NCI-H2107 treated with DMSO at 0.1 percent for 48 hours (cell line): ENCODE results near the gene CAPN3.

Experiments
- DNase-seq: peaks from one replicate; lab custom pipeline; 2025; ENCODE audit not compliant: unreplicated experiment; lab: John Stamatoyannopoulos, UW

CAPN3 gene

GRCh38 chr15:42355291-42355690, 4.0 kb upstream of the CAPN3 start:
- no peak for DNase-seq

DNA sequence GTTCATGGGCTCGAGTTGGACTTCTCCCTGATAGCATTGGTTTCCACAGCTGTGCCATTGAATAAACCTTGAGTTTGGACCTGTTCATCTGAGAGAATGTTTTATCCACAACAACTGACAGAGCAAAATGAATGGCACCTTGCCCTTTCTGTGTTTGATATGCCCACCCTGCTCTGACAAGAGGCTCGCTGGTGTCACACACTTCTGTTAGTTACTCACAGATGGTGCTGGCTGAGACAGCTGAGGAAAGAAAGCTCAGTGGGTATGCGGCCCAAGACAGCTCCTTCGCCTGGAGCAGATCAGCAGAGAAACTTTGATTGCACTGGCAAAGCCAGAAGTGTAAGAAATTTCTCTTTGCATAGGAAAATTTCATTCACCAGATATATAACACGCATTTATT, 2.5 kb upstream of the CAPN3 start:
- no peak for DNase-seq

- no peak for DNase-seq
These were observed 1.2 kb upstream of the CAPN3 start for GRCh38 chr15:42358141-42358540.

DNA sequence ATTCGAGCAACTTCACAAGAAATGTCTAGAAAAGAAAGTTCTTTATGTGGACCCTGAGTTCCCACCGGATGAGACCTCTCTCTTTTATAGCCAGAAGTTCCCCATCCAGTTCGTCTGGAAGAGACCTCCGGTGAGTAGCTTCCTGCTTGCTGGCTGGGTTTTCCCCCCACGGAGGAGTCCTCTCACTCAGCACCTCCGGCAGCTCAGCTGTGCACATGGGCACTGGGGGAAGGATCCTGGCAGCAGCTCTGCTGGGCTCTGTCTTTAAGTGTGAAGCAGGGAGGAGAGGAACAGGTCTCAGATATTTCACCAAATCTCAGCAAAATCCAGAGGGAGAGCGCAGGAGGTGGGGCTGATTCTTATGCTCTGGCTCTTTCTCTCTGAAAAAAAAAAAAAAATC, 684 bp downstream of the CAPN3 start:
- no peak for DNase-seq

DNA sequence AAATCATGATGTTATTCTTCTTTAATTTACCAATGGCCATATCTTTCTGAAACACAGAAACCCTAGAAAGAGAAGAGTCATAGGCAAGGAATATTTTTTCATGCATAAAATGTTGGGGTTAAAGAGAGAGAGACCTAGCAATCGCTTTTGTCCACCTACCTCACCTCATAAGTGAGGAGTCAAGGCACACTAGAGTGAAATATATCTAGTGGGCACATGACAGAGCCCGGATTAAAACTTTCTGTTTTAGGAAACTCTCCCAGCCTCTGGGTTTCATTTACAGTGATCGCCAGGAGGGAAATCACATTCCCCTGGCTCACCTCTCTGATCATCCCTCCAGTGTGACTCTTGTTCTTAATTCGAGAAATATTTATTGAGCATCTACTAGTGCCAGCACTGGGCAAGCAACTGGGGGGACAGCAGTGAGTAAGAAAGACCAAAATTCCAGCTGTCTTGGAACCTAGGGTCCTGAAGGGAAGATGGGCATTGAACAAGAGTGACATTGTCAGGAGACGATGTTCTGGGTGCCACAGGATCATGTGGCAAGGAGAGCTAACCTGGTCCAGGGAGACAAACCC, 1.3 kb downstream of the CAPN3 start:
- no peak for DNase-seq

- no peak for DNase-seq
These were observed 4.2 kb downstream of the CAPN3 start for GRCh38 chr15:42363487-42363886.

DNA sequence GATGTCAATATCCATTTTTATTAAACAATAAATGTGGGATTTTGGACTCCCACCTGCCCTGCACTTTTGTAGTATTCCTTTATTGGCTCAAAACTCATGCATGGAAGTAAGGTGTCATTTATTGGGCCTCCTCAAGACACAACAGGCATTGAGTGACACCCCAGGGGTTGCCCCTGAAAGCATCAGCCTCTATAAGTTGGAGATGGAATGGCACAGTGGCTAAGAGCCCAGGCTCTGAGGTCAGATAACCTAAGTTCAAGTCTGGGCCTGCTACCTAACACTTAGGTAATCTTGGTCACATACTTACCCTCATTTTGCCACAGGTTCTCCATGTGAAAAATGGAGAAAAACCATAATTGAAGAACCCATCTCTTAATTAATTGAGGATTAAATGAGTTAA, 4.6 kb downstream of the CAPN3 start:
- no peak for DNase-seq

- DNase-seq, result no peak
These were observed 5.2 kb downstream of the CAPN3 start for GRCh38 chr15:42364529-42364928.

DNA sequence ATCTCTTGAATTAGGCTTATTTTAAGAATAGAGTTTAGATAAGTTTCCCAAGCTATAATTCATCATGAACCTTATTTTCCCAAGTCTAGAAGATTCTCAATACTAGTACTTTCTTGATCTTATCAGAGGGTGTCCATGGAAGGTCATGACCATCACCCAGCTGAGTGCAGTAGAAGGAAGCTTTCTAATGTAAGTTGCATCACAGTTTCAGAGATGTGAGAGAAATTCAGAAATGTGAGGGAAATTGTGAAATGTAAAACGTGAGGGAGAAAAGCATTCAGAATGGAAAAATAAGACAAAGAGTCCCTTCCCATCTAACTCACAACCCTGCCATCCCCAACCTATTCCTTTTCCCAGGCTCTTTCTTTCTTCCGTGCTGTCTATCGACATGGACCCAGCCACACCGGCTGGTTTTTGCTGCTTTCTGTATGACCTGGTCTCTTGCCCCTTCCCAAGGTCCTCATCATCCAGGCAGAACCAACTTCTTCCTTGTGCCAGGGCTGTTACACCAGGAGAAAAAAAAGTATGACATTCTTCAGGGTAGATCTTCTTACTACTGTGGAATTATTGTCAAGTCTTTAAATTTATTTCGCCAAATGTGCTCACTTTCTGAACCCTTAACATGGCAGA, 6.7 kb downstream of the CAPN3 start:
- DNase-seq, result no peak

- no peak for DNase-seq
These were observed 7.7 kb downstream of the CAPN3 start for GRCh38 chr15:42367041-42367440.

- no peak for DNase-seq
These were observed 8.8 kb downstream of the CAPN3 start for GRCh38 chr15:42368096-42368495.

GRCh38 chr15:42371096-42371495, 11.8 kb downstream of the CAPN3 start:
- no peak for DNase-seq

GRCh38 chr15:42373274-42373673, 14.0 kb downstream of the CAPN3 start:
- no peak for DNase-seq

DNA sequence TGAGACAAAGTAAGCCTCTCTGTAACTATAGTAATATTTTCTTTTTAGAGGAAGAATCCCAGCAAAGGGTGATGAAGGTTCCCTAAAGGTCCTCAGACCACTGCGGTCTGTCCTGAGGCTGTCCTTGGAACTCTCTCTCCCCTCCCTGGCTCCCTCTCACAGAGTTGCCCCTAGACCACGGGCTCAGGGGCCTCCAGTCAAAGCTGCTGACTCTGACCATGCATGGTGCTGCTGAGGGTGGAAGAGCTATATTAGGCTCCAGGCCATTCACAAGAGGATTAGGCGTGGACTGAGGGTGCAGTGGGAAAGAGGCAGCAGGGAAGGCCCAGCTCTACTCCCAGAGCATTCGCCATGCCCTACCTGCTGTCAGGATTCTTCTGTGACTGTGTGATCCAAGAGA, 14.6 kb downstream of the CAPN3 start:
- DNase-seq, result no peak

DNA sequence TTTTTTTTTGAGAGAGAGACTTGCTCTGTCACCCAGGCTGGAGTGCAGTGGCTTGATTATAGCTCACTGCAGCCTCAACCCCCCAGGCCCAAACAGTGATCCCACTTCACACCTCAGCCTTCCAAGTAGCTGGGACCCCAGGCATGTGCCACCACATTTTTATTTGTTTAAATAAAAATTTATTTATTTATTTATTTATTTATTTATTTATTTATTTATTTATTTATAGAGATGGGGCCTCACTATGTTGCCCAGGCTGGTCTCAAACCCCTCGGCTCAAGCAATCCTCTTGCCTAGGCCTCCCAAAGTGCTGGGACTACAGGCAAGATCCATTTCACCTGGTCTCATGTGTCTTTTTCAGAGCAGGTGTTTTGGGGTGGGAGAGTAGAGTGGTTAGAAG, 15.5 kb downstream of the CAPN3 start:
- no peak for DNase-seq

- DNase-seq, result no peak
These were observed 16.0 kb downstream of the CAPN3 start for GRCh38 chr15:42375252-42375651.

GRCh38 chr15:42375941-42376340, 16.6 kb downstream of the CAPN3 start:
- no peak for DNase-seq

DNA sequence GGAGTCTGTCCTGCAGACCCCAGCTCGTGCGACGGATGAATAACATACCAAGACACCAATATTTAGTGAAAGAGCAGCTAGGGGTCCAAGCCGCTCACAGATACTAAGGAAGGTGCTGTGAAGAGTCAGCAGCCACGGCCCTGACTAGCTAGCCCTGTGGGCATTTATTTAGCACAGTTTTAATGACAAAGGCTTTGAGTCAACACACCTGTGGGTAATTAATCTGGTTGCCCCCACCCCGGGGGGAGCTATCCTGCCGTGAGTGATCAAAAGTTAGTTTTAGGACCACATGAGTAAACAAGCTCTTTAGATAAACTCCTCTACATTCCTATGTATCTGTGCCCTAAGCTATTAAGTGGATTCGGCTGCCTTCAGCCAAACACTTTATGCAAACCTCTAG, 18.7 kb downstream of the CAPN3 start:
- DNase-seq, result no peak

DNA sequence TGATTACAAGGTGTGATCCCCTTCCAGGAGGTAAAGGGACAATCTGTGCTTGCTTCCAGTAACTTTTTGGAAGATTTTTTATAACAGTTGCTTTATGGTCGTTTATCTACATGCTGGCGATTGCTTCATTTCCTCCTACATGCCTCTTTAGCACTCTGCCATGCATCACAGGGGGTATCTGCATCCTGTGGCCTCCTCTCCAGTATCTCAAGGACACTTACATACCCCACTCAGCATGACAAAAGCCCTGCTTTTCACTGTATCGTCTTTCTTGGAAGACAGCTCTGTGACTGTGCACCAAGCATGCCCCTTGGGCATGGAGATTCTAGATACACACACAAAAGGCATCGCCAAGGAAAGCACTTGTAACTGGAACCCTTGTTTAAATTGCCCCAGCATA, 25.3 kb downstream of the CAPN3 start:
- no peak for DNase-seq

- DNase-seq, result peak; percentile 0
These were observed 26.1 kb downstream of the CAPN3 start for GRCh38 chr15:42385206-42385979.

DNA sequence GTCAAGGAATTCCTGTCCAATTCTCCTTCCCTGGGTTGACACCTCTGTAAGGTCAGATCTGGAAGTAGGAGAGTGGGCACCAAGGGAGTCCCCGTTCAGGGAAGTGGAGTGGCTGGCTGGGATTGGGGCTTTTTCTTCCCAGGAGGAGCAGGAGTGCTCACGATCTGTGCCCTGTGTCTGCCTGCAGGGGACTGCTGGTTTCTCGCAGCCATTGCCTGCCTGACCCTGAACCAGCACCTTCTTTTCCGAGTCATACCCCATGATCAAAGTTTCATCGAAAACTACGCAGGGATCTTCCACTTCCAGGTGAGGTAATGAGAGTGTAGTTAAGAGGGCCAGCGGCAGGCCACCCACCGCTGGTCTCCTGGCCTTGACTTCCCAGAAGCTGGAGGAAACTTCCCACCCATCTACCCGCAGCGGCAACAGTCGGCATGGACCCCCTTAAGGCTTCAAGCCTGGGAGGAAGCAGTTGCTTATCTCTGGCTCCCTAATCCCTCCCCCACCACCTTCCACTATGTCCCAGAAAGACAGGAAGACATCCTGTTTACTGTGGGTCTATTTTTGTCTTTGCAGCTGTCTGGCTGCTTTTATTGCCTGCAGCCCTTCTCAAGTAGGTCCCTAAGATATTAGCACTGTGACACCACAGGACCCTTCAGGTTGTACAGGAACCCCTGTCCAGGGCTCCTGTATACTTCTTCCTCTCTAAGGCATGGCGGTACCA, 26.8 kb downstream of the CAPN3 start:
- DNase-seq, result no peak

DNA sequence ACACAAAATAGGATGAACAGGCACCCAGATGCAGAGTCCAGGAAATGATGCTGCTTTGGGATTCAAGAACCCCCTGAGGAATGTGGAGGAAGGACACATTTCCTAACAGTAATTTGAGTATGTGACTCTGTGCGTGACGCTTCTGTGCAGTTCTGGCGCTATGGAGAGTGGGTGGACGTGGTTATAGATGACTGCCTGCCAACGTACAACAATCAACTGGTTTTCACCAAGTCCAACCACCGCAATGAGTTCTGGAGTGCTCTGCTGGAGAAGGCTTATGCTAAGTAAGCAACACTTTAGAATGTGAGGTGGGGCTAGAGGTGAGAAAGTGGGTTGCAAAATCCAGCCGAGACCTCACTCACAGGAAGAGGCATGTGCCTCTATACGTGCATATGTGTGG, 28.3 kb downstream of the CAPN3 start:
- no peak for DNase-seq
